NCI-H1694 treated with DMSO at 0.1 percent for 48 hours (cell line): Measurements from ENCODE around the gene SYT9.
"Not testable (repeated sequence)": the region's sequence is repeated elsewhere in the genome, so short reads cannot be mapped to it uniquely, and the experiment has no call there.

Experiments
- DNase-seq: peaks from one replicate; lab custom pipeline; 2025; lab: John Stamatoyannopoulos, UW

The SYT9 gene

DNA sequence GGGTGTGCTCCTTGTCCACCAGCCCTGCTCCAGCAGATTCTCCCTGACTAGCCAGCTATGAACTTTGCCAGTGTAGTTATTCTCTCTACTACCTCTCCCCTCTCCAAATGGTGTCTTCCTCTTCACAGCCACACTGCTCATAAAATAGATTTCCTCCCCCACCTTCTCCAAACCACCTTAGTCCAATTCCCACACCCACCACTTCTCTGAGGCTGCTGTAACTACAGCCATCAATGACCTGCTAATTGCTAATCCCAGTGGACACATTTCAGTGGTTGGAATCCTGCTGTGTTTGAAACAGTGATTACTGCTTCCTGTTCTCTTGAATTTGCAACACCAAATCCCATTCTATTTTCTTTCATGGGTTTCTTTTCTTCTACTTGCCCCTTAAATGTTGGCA is 23.4 kb downstream of the SYT9 start:
- DNase-seq, result no peak

DNA sequence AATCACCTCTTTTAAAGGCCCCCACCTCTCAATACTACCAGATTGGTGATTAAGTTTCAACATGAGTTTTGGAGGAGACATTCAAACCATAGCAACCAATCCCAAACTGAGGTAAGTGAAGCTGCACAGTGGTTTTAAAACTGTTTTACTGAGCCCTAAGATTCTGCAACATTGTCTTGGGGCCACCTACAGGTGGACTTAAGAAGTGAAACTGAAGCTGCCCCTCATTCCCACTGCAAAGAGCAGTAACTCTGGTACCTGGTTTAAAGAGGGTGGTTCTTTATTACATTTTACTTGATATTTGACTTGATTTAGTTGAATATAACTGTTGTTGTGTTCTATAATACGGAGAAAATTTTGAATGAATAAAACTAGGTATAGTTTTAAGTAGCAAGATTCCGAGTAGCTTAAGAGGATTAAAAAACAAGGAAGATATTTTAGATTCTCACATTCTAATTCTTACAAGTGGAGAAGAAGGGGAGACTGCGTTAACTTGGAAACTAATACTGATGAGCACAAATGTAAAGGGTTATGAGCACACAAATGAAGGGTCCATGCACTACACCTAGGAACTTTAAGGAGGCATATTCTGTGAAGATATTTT is 26.7 kb downstream of the SYT9 start:
- no peak for DNase-seq

DNA sequence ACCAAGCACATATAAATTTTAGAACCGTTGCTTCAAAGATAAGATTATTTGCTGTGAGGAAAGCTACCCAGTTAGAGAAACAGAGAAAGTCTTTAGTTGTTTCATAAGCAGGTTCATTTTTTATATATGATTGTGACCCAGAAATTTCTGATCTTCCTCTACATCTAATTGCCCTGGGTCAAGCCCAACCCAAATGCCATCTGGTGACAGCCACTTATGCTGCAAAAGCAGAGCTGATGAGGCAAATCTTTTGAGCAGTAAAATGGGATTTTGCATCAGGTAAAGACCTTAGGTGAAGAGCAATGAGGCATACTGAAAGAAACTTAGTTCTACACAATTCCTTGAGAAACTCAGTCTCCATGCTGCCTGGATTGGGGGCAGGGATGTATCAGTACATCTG is 28.0 kb downstream of the SYT9 start:
- no peak for DNase-seq

GRCh38 chr11:7281079-7281478 is 29.4 kb downstream of the SYT9 start:
- no peak for DNase-seq

- no peak for DNase-seq
These were observed 30.1 kb downstream of the SYT9 start for GRCh38 chr11:7281809-7282208.

- DNase-seq, result no peak
These were observed 34.5 kb downstream of the SYT9 start for GRCh38 chr11:7286178-7286577.

- no peak for DNase-seq
These were observed 39.6 kb downstream of the SYT9 start for GRCh38 chr11:7291100-7291829.

GRCh38 chr11:7292922-7293321 is 41.2 kb downstream of the SYT9 start:
- DNase-seq, result no peak

GRCh38 chr11:7299393-7299792 is 47.7 kb downstream of the SYT9 start:
- no peak for DNase-seq

DNA sequence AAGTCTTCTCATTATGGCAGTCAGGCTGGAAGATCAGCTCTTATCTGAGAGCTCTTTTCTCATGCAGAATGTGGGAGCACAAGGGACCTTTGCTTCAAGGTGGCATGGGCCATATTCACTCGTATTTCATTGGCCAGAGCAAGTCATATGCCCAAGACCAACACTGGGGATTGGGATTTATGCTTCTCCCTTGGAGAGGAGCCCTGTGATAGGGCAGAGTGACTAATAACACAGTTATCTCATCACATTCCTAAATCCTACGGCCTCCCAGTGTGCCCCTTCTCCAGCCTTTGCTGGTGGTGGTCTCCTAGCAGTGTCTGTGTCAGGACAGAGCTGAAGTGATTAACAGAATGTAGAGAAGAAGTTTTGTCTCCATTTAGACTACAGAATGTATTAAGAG is 48.6 kb downstream of the SYT9 start:
- no peak for DNase-seq

DNA sequence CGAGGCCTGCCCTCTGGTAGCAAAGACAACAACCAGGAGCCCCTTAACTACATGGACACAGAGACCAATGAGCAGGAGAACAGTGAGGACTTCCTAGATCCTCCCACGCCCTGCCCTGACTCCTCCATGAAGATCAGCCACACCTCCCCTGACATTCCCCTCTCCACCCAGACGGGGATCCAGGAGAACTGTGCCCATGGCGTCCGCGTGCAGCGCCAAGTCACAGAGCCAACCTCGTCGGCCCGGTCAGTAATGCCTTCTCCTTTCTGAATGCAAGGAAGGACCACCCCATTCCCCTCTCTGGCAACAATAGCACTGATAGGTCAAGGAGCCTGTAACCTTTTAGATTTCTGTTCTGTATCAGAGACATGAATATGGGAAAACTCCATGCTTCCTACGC is 51.4 kb downstream of the SYT9 start:
- DNase-seq, result no peak

GRCh38 chr11:7306900-7307299 is 55.2 kb downstream of the SYT9 start:
- DNase-seq, result no peak

DNA sequence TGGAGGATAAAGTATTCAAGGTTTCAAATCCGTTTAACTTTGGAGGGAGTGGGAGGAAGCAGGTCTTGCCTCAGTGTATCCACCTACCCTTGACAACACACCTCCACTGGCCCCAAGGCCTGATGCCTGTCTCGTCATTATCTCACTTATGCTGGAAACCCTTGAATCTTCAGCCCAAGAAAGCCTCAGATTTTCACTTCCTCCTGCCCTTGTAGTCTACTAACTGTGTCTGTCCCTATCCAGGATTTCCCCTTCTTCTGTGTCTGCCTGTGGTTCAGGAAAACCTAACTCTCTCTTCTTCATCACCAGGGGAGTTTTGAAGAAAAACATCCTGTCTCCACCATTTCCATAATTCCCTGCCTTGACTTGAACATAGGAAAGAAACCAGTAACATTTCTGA is 56.1 kb downstream of the SYT9 start:
- DNase-seq, result no peak

DNA sequence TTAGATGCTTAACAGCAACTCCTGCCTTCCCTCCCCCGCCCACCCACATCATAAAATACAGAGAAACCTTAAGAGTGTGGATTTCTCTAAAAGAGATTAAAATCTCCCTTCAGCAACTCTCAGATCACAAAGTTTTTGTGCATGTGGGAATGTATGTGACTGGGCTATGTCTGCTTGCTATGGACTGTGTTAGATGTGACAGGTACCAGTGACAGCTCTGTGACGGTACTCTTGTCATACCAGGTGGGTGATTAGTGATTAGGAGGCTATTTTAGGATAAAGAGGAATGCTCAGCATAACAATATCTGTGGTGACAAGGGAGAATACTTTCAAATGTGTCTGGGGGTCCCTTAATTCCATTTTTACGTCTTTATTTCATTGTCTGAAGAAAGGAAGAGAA is 60.2 kb downstream of the SYT9 start:
- DNase-seq, result no peak

DNA sequence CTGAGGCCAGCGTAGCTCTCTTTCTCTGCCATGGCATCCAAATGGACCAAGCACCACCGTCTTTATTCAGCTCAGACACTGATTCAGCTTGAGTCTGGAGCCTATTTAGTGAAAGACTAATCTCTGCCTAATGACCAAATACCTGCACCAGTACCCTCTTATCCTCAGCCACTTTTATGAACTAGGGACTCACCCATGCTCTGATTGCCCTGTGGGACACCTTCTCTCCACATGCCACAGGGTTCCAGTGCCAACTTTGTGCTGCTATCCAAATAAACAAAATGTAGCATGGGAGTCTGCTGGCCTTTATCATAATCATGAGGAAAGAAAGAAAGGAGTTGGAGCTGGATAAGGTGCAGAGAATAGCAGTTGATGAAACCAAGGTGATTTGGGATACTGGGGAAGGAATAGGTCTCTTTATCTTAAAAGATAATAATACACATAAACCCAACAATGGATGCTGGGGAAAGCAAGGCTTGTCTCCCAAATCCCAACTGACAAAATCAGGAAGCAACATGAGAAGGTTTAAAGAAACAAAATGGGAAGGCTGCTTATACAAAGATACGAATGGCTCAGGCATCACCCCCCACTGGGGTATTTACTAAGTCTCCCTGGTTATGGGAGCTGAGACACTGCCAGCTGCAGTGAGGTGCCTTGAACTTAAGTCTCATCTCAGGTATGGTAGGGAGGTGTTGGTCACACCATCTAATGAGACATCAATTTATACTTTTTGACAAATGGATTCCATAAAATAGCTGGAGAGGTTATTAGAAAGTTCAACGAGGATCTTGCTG is 63.3 kb downstream of the SYT9 start:
- no peak for DNase-seq

GRCh38 chr11:7319501-7319900 is 67.8 kb downstream of the SYT9 start:
- DNase-seq, result no peak

- no peak for DNase-seq
These were observed 68.6 kb downstream of the SYT9 start for GRCh38 chr11:7320306-7320705.

DNA sequence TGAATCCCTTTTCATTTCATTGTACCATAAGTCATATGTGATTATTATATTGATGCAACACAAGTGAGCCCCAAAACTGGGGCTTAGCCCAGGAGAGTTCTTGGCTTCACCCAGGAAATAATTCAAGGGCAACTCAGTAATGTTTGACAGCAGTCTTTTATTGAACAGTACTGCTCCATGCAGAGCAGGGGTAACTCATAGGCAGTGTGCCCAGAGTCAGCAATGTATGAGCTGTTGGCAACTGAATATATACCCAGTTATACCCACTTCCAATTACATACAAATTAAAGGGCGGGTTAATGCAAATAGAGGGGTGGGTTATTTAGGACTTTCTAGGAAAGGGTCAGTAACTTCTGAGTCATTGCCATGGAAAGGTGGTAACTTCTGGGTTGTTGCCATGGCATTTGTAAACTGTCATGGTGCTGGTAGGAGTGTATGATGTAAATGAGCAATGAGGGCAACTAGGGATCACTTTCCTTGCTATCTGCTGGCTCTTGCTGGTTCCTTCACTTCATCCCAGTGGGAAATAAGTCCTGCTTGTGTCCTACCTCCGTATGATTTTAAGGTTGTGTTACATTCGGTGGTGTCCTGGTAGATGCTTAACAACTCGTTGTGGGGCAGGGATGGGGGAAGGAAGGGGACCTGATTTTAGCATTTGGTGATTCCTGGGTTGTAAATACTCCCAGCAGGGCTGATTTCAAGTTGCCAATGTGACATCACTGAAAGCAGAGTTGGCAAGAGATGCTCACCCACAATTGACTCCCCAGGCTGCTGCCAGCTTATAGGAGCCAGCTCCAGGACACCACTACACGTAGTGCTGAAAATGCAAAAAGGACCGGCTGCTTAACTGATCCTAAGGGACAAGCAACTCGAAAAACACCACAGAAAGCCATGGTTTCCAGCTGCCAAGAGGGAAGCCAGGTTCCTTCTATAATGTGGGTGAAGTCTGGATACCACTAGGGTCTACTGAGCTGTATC is 70.1 kb downstream of the SYT9 start:
- DNase-seq, result no peak

DNA sequence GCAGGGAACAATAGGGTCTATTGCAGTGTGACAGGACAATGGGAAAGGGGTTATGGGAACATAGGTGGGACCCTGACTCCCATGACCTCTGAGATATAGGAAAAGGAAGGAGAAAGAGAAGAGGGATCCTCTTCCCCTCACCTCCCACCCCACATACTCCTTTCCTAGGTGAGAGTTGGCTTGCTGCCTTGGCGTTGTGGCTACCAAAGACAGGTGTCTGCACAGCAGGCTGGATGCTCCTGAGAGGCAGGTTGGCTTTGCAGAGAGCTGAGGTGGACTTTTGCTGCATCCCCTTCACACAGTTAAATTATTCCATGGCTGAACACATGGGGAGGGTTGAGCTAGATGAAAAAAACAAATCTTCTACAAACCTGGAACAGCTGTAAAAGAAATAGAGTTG is 80.7 kb downstream of the SYT9 start:
- DNase-seq, result no peak

DNA sequence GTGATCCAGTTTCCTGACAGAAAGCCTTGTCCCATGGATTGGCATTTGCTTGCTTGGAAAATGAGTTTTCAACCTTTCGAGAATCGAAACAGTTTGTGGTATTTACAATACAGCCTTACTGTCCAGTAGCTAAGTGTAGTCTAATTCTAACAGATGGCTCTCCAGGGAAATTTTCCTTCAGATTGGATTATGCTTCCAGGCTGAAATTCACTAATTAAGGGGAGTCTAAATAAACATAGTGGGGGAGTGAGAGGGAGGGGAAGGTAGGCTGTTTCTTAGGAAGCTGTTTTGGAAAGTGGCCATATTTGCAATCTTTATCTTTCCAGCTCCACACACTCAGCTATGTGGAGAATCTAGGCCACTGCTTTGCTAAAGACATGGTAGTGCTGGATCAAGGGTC is 81.3 kb downstream of the SYT9 start:
- no peak for DNase-seq

- DNase-seq, result not testable (repeated sequence)
These were observed 83.7 kb downstream of the SYT9 start for GRCh38 chr11:7335442-7335841.

DNA sequence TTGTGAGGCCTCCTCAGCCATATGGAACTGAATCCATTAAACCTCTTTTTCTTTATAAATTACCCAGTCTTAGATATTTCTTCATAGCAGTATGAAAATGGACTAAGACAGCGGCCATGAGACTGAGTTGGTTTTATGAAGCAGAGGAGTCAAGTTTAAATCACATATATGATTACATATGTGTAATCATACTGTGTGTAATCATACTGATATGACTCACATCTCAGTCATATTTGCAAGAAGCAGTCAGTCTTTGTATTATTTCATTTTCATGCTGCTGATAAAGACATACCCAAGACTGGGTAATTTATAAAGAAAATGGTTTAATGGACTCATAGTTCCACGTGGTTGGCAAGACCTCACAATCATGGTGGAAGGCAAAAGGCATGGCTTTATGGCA is 89.8 kb downstream of the SYT9 start:
- no peak for DNase-seq
